Measurements from ENCODE around the gene ANKRD55. TPM values are rescaled to one million over a fixed set of nuclear protein-coding genes. Genes with fewer than 3 reads are reported as not detected.

The ANKRD55 gene
- total RNA-seq, 1 donor, result not detected

DNA sequence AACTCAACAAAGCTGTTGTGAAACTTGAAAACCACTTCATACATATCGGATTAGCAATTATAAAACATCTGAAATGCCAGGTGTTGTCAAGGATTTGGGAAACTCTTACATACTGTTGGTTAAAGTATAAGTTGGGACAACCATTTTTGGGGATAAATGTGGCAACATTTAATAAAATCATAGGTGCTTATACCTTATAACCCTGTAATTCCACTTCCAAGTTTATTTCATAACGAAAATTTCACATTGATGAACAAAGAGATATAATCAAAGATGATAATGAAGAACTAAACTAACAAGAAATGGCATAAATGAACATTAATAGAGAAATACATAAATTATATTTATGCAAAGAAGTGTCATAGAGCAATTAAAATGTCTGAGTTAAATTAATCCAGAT, 54.3 kb downstream of the ANKRD55 start:
- H3K4me3 ChIP-seq (ENCODE audit: low read depth, low read length), result no peak overlapping the region
- TF ChIP-seq, protein P1, sequence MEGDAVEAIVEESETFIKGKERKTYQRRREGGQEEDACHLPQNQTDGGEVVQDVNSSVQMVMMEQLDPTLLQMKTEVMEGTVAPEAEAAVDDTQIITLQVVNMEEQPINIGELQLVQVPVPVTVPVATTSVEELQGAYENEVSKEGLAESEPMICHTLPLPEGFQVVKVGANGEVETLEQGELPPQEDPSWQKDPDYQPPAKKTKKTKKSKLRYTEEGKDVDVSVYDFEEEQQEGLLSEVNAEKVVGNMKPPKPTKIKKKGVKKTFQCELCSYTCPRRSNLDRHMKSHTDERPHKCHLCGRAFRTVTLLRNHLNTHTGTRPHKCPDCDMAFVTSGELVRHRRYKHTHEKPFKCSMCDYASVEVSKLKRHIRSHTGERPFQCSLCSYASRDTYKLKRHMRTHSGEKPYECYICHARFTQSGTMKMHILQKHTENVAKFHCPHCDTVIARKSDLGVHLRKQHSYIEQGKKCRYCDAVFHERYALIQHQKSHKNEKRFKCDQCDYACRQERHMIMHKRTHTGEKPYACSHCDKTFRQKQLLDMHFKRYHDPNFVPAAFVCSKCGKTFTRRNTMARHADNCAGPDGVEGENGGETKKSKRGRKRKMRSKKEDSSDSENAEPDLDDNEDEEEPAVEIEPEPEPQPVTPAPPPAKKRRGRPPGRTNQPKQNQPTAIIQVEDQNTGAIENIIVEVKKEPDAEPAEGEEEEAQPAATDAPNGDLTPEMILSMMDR (IDR thresholded peaks at IDR 0.05; ENCODE audit: insufficient read depth, low read length), result no peak
- no peak for DNase-seq (ENCODE audit: low read depth)

DNA sequence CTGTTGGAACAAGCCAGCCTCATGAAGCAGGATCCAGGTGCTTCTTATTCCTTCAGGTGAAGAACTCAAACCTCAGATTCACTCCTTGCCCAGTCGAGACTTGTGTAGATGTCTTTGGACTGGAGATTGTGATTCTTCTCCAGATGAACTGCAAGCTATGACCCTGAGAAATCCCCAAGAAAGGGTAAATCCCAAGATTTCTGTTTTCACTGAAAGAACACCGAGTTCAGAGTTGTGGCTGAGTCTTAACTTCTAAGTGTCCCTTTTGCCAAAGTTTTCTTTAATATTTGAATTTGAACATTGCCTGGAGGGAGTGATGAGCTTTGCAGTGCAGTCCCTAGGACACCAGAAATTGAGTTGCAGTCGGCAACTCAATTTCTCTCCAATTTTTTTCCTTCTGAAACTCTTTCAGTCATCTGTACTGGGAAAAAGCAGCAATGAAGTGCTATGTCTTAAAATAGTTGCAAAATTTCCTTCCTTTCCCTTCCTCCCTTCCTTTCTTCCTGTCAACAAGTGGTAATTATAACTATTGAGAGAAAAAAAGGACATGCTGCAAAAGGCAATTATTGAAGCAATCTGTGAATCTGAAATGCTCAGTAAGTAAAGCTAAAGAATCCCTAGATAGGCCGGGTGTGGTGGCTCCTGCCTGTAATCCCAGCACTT, 56.1 kb downstream of the ANKRD55 start:
- no peak for DNase-seq (ENCODE audit: low read depth)
- no peak overlapping the region for H3K4me3 ChIP-seq (ENCODE audit: low read depth, low read length)
- TF ChIP-seq, protein P1 (IDR thresholded peaks at IDR 0.05; ENCODE audit: insufficient read depth, low read length), result no peak

DNA sequence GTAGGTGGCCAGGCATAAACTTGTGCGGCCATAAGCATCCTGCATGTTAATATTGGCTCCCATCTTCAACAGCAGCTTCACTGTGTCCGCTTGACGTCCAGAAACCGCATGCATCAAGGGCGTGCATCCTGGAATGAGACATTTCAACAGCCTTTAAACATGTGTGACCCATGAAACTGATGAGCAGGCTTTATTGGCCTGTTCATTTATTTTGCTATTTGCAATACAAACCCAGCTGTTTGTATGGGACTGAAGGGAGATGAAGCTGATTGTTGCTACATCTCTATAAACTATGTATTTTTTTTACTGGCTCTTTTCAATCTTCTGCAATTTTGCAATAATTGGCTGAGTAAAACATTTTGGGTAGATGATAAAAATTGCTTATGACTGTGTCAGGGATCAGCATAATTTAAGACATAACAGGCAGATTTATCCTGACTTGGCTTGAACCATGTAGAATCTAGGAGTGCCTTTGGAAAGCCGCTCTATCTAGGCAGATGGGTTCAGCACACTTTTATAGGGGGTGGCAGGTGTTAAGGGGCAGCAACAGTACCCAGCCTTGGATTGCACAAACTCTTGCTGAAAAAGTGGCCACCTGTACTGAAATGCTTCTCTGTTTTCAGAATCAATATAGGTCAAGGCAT, 56.9 kb downstream of the ANKRD55 start:
- TF ChIP-seq, protein P1 (IDR thresholded peaks at IDR 0.05; ENCODE audit: insufficient read depth, low read length), result no peak
- peak; percentile 91 for DNase-seq (ENCODE audit: low read depth)
- no peak overlapping the region for H3K4me3 ChIP-seq (ENCODE audit: low read depth, low read length)

DNA sequence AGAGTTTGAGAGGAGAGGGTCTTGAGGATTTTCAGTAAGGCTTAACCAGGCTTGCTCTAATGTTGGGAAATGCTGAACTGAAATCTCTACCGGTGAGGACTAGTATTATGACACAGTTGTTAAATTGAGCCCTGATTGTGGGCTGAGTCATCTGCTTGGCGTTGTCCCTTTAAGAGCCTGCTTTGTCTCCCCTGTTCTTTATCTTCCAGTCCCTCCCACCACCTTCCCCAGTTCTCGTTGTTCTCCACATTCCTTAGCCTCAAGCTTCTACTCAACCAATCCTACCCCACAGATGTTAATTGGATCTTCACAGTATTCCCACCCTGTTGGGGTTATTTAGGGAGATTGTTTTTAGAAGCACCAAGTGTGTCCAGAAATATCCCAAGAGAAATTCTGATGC, 57.6 kb downstream of the ANKRD55 start:
- DNase-seq (ENCODE audit: low read depth), result peak; percentile 96
- H3K4me3 ChIP-seq (ENCODE audit: low read depth, low read length), result no peak overlapping the region
- TF ChIP-seq, protein P1 (IDR thresholded peaks at IDR 0.05; ENCODE audit: insufficient read depth, low read length), result no peak

DNA sequence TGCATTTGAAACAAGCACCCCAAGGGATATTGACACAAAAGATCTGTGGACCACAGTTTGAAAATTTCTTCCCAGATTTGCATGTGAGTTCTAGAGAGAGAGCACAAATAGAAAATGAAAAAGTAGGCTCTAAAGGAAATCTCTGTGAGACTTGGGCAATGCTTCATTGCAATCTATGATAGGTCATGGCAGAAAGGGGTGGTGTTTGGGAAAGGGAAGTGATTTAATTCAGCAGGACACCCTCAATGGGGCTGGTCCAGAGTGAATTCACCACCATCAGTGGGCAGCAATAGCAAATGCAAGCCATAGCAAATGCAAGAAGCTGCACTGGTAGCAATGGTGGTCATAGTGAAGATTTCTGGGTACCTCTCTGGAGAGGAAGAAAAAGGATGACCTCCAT, 58.1 kb downstream of the ANKRD55 start:
- DNase-seq (ENCODE audit: low read depth), result peak; percentile 34
- H3K4me3 ChIP-seq (ENCODE audit: low read depth, low read length), result no peak overlapping the region
- TF ChIP-seq, protein P1 (IDR thresholded peaks at IDR 0.05; ENCODE audit: insufficient read depth, low read length), result no peak

DNA sequence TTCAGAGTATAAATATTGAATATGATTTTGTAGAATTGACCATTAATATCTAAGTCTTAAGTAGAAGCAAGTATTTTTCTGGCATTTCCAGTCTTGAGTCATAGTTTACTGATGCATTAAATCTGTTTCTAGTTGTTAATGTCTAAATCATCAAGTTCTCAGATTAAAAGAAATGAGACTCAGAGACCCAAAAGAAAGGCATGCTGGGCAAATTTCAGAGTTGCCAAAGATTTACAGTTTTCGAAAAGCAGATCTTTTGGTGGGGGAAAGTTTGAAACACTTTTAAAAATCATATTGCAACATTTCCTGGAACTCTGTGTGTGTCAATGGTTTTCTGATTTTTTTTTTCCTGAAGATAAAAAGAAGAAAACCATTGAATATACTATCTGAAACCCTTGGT, 60.9 kb downstream of the ANKRD55 start:
- H3K4me3 ChIP-seq (ENCODE audit: low read depth, low read length), result no peak overlapping the region
- DNase-seq (ENCODE audit: low read depth), result peak; percentile 96
- TF ChIP-seq, protein P1 (IDR thresholded peaks at IDR 0.05; ENCODE audit: insufficient read depth, low read length), result no peak

Data from fibroblast of the aortic adventitia (primary cell).